ENCODE results near the gene IGF1R.

IGF1R gene

DNA sequence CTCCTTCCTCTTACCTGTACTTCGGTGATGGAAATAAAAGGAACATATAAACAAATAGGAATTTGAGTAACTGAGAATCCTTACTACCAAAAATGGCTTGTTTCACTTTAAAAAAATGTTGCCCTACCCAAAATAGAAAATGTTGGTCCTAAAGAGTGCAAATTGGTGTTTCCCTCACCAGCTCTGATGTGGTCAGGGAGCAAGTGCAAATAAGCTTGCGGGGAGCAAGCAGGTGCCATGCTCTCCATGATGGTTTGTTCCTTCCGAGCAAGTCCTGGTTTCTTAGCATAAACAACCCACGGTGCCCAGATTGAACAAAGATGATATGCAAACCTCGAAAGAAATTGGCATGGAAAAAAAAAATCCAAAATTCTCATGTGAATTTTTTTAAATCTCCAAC lies 290.5 kb downstream of the IGF1R start:
- no peak for DNase-seq

GRCh38 chr15:98939311-98940080 lies 291.2 kb downstream of the IGF1R start:
- no peak for DNase-seq

DNA sequence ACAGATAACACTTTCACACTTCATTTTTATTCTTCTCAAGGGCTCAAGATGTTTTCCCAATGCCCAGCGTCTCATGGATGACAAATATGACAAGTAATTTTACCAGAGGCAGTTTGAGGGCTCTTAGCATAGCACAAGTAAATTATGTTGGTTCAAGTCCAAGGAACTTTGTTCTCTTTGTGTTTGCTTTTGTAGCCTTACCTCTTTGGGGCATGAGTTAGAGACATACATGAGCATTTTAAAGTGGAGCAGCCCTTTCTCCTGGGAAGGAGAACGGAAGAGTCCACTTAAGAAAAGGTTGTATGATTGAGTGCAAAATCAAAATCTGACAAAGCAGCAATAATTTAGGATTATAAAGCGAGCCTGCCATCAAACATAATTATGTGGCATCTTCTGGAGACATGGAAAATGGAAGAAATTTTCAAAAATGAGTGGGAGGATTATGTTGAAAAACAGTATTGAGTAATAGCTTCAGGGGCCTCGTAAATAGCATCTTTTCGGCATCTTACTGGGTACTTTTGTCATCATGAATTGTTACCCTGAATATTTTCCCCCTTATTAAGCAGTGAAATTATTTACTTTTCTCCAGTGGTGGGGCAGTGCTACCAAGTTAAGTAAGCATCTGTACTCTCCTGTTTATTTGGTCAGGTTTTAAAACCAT lies 293.4 kb downstream of the IGF1R start:
- DNase-seq: no peak

DNA sequence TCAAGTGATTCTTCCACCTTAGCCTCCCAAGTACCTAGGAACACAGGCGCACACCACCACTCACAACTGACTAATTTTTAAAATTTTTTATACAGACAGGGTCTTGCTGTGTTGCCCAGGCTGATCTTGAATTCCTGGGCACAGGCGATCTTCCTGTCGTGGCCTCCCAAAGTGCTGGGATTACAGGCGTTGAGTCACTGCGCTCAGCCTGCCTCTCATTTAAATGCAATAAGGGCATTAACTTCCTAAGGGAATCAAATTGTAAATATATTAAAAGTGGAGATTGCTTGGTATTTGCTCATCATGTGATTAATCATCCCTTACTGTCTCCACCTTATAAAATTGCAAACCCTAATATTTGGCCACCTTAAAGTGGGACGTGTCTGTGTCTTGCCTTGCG lies 294.1 kb downstream of the IGF1R start:
- DNase-seq: no peak

- DNase-seq: no peak
Measured at GRCh38 chr15:98943051-98943508, 294.7 kb downstream of the IGF1R start.

DNA sequence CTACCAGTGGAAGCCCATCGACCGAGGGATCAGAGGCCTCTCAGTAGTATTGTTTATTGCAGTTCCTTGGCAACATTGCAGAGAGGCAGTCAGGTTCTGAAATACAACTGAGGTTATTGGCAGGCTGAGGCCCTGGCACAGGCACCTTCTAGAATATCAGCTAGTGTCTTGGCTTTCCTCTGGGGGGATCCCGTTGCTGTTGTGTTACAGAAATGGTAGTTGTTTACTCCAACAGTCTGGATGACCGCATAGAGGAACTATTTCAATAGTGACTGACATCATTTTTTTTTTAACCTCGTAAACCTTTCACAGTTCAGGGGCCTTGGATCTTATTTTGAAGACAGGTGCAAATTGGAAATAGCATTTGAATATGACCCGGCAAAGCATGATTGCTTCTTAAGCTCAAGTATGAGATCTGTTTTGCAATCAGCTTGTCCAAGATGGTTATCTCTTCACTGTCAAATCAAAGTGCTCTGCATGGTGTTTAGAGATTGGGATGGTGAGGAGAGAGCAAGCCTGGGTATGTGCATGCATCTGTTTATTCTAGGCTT lies 295.3 kb downstream of the IGF1R start:
- DNase-seq: peak in 18 of 56 donors; percentile 7 to 49 (median 20)

- DNase-seq: peak in 39 of 56 donors; percentile 7 to 78 (median 38)
Measured at GRCh38 chr15:98946301-98947255, 298.2 kb downstream of the IGF1R start.

GRCh38 chr15:98948456-98948855 lies 300.1 kb downstream of the IGF1R start:
- no peak for DNase-seq

DNA sequence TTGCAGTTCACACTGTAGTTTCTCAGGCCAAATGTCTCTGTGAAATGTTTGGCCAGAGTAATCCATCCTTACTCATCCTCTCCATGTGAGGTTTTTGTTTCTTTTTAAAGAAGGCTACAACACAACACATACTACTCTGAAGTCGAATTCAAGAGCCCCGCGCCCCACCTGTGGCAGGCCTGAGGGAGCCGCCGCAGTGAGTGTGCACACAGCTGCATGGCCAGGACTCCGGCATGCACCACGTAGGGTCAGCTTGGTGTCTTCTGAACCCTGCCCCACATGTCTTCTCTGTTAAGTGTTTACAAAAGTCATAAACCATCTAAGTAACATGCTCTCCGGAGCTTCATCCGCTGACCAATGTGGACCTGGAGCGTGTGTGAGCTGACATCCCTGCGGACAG lies 300.6 kb downstream of the IGF1R start:
- DNase-seq: no peak

GRCh38 chr15:98949624-98950023 lies 301.3 kb downstream of the IGF1R start:
- no peak for DNase-seq

GRCh38 chr15:98950248-98950647 lies 301.9 kb downstream of the IGF1R start:
- no peak for DNase-seq

- no peak for DNase-seq
Measured at GRCh38 chr15:98951004-98951403, 302.7 kb downstream of the IGF1R start.

GRCh38 chr15:98951493-98952320 lies 303.4 kb downstream of the IGF1R start:
- no peak for DNase-seq

DNA sequence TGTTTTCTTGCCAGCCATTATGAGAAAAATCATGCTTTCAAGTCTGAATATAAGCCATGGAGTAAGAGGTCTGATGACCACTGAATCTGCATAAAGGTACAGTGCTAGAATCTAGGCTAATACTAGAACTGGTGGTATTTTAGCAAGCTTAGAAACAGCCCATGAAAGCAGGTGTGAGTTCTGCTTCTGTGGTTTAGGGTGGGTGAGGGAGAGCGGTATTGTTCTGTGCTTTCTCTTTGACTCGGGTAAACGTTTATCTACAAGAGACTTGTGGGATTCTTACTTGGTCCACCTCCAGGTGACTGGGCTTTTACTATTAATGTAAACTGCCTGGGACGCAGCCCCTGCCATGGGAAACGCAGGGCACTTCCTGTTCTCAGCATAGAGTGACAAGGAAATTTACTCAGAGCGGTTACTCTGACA lies 304.1 kb downstream of the IGF1R start:
- DNase-seq: no peak

- no peak for DNase-seq
Measured at GRCh38 chr15:98953000-98953787, 304.9 kb downstream of the IGF1R start.

- DNase-seq: peak in 5 of 56 donors; percentile 17 to 46 (median 22)
Measured at GRCh38 chr15:98953968-98954367, 305.6 kb downstream of the IGF1R start.

DNA sequence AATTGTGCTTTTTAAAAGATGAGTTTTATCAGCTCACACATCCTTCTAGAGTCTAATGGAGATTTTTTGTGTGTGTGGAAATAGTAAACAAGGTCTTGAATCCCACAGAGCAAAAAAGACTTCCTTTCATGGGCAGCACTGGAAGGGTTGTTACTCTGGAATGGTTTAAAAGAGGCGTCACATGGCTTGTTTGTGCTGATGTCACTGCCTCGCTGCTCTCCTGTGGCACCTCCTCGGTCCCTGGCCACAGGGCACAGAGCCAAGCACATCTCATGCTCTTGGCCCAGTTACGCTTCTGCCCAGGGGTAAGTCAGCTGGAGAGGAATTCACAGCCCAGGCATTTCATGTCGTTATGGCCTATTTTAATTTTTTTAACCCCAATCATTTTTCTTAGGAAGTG lies 306.1 kb downstream of the IGF1R start:
- peak in 51 of 56 donors; percentile 6 to 94 (median 59) for DNase-seq

- DNase-seq: peak in 53 of 56 donors; percentile 18 to 88 (median 67)
Measured at GRCh38 chr15:98955331-98955730, 307.0 kb downstream of the IGF1R start.

- DNase-seq: peak in 18 of 56 donors; percentile 6 to 37 (median 26)
Measured at GRCh38 chr15:98955961-98956723, 307.8 kb downstream of the IGF1R start.

All from nucleus accumbens (tissue), 56 donors.